GM12878 (cell line): ENCODE data around the gene SCN5A. TPM values are rescaled to one million over a fixed set of nuclear protein-coding genes. Genes with fewer than 3 reads are reported as not detected.

ENCODE experiments used
- ATAC-seq: fragments of 200-7000 bp; cut with Tn5 transposase; 3 replicates; pipeline ENCODE4 v1.9.1; 2020; ENCODE audit warnings: mild to moderate bottlenecking, moderate library complexity
- BruUV-seq: library from RNA; stranded (reverse); fragments of 400-500 nt; replicated peaks from 2 replicates; lab custom pipeline; 2021; lab: Mats Ljungman, UMichigan
- CTCF ChIA-PET: fragments of 300-600 bp; sonication (Branson Sonifier 250); formaldehyde crosslinking; extraction: SDS; loops from one replicate; lab custom pipeline; 2021; ENCODE audit warnings: inconsistent platforms; lab: Yijun Ruan, JAX
- POLR2A ChIA-PET: fragments of 350-600 bp; formaldehyde crosslinking; extraction: SDS; loops from one replicate; lab custom pipeline; 2021; ENCODE audit warnings: inconsistent platforms; lab: Charles Lee
- RAD21 ChIA-PET: fragments of 300-600 bp; sonication (Branson Sonifier 250); formaldehyde crosslinking; loops from one replicate; lab custom pipeline; 2023; ENCODE audit warnings: antibody characterized with exemption; ENCODE audit not compliant: unreplicated experiment; lab: Charles Lee
- SMC1A ChIA-PET: fragments of 300-600 bp; sonication (Branson Sonifier 250); formaldehyde crosslinking; loops from one replicate; lab custom pipeline; 2023; ENCODE audit not compliant: unreplicated experiment, uncharacterized antibody; lab: Charles Lee
- DNase-seq: peaks from one replicate; pipeline ENCODE4 v3.0.0-alpha.2; 2011; ENCODE audit warnings: low read depth, low spot score
- FAIRE-seq: peaks from 3 replicates; lab custom pipeline; 2011; peaks lifted over from hg19 to GRCh38; lab: Jason Lieb, UNC
- H2AFZ ChIP-seq: 2 replicates; pipeline ENCODE4 v1.6.0; 2011; ENCODE audit warnings: low read depth, low read length, control low read depth; ENCODE audit not compliant: control insufficient read depth
- H3K27ac ChIP-seq: 2 replicates; pipeline ENCODE4 v1.5.1; 2011; ENCODE audit warnings: control low read depth; ENCODE audit not compliant: control insufficient read depth, insufficient read depth
- H3K27me3 ChIP-seq, 2 experiments: replicated peaks in 1 of 2; 2 replicates each; pipeline versions ENCODE4 v1.6.0 to v1.6.1; 2011; ENCODE audit warnings: low read length in 1 of 2; ENCODE audit not compliant: control insufficient read depth in 2 of 2, insufficient read depth in 2 of 2
- H3K36me3 ChIP-seq, 2 experiments: 2 replicates each; pipeline ENCODE4 v1.5.1; 2011; ENCODE audit warnings: low read length in 1 of 2; ENCODE audit not compliant: control insufficient read depth in 2 of 2, insufficient read depth in 2 of 2
- H3K4me1 ChIP-seq: 2 replicates; pipeline ENCODE4 v1.6.1; 2011; ENCODE audit warnings: mild to moderate bottlenecking, low read length, moderate library complexity, mixed read lengths; ENCODE audit not compliant: control insufficient read depth, insufficient read depth
- H3K4me2 ChIP-seq: 2 replicates; pipeline ENCODE4 v1.6.0; 2011; ENCODE audit warnings: control low read depth; ENCODE audit not compliant: control insufficient read depth, insufficient read depth
- H3K4me3 ChIP-seq: fragments of 200-600 bp; sonication (generic); 2 replicates; pipeline ENCODE4 v1.5.1; 2016
- H3K79me2 ChIP-seq: 2 replicates; pipeline ENCODE4 v1.6.0; 2011; ENCODE audit warnings: low read length; ENCODE audit not compliant: control insufficient read depth, insufficient read depth
- H3K9ac ChIP-seq: 2 replicates; pipeline ENCODE4 v1.8.0; 2011; ENCODE audit warnings: low read length, control low read depth, mixed read lengths; ENCODE audit not compliant: control insufficient read depth, insufficient read depth
- H3K9me3 ChIP-seq: replicated peaks from 3 replicates; pipeline ENCODE4 v1.5.1; 2011; ENCODE audit warnings: mild to moderate bottlenecking, low read length; ENCODE audit not compliant: control insufficient read depth, insufficient read depth
- H4K20me1 ChIP-seq: 2 replicates; pipeline ENCODE4 v1.6.0; 2011; ENCODE audit not compliant: control insufficient read depth, insufficient read depth
- BMI1 ChIP-seq: fragments of 450-650 bp; IDR thresholded peaks from 2 replicates; pipeline ENCODE4 v1.6.1; 2016; ENCODE audit warnings: mild to moderate bottlenecking, moderate library complexity, borderline replicate concordance
- CTCF ChIP-seq, 3 experiments: IDR thresholded peaks in 2 of 3; conservative IDR thresholded peaks in 1 of 3; 2 replicates each; pipeline ENCODE4 v1.5.1; 2011; ENCODE audit warnings: low read depth in 3 of 3, low read length in 3 of 3, mild to moderate bottlenecking in 3 of 3, control low read depth in 2 of 3, moderate library complexity in 2 of 3, inconsistent platforms in 1 of 3, mixed read lengths in 1 of 3; ENCODE audit not compliant: control insufficient read depth in 2 of 3, insufficient read depth in 1 of 3; ENCODE audit errors: extremely low read depth in 1 of 3
- EZH2 ChIP-seq: IDR thresholded peaks from 2 replicates; pipeline ENCODE4 v1.6.1; 2012; ENCODE audit warnings: low read depth, mild to moderate bottlenecking, control low read depth, inconsistent platforms, low read length, borderline replicate concordance; ENCODE audit not compliant: control insufficient read depth
- MEF2B ChIP-seq: fragments of 450-650 bp; IDR thresholded peaks from 2 replicates; pipeline ENCODE4 v1.6.1; 2018; ENCODE audit warnings: mild to moderate bottlenecking, moderate library complexity; ENCODE audit not compliant: partially characterized antibody, poor library complexity, severe bottlenecking
- RAD21 ChIP-seq: IDR thresholded peaks from 2 replicates; pipeline ENCODE4 v1.6.1; 2011; ENCODE audit warnings: mild to moderate bottlenecking, low read depth, low read length, moderate library complexity; ENCODE audit not compliant: insufficient read depth
- SMC3 ChIP-seq: IDR thresholded peaks from 2 replicates; pipeline ENCODE4 v1.6.1; 2011; ENCODE audit warnings: low read length, improper control_type of control experiment, borderline replicate concordance
- ZNF274 ChIP-seq: IDR thresholded peaks from one replicate; pipeline ENCODE4 v1.8.0; 2011; ENCODE audit not compliant: insufficient read length, insufficient read depth
- WGBS: methylation state at CpG from one replicate; pipeline ENCODE4 v1.1.6; 2016; ENCODE audit warnings: low lambda C conversion rate; ENCODE audit not compliant: insufficient replicate concordance, insufficient coverage; ENCODE audit errors: missing lambda C conversion rate; 5-methylcytosine and 5-hydroxymethylcytosine counted together
- in situ Hi-C: fragments of 300-500 bp; cut with MboI; formaldehyde crosslinking; loops from 9 replicates; pipeline ENCODE4 v1.14.3; 2018; ENCODE audit warnings: mixed read lengths
- intact Hi-C: fragments of 100-400 bp; cut with micrococcal nuclease; formaldehyde crosslinking; loops from one replicate; pipeline ENCODE4 v1.14.2; 2022; ENCODE audit not compliant: unreplicated experiment
- polyA plus RNA-seq, 11 experiments: library from polyadenylated mRNA; depleted of rRNA in 4 of 11; unstranded in 6 of 11; stranded (reverse) in 5 of 11; fragments of >200 nt; fragmentation: Nextera tagmentation in 4 of 11; fragmentation: Illumina TruSeq in 1 of 11; extraction: Ambion mirVana in 4 of 11; extraction: Trizol in 1 of 11; gene quantifications; 1 replicate in 1 of 11; 2 replicates in 10 of 11; pipeline versions ENCODE4 v1.2.1 to v1.2.3, GENCODE V29; 2011 to 2016; ENCODE audit warnings: inconsistent platforms in 2 of 11, missing spikeins in 2 of 11, low read depth in 1 of 11
- total RNA-seq, 4 experiments: library from RNA; depleted of rRNA in 3 of 4; stranded (reverse); fragments of >200 nt in 3 of 4; fragmentation: Illumina TruSeq in 1 of 4; extraction: Trizol in 1 of 4; gene quantifications; 2 replicates each; pipeline versions ENCODE4 v1.2.1 to v1.2.3, GENCODE V29; 2013 to 2021

SCN5A gene
- total and polyA plus RNA-seq, 10 of the 15 experiments (the other 5 are each of a cell fraction or from before 2014, with no cell fraction given) = not detected

- SMC1A ChIA-PET = interaction anchor here (0.7 to 0.9 kb wide), 2 partner anchors 135 kb away, joined by 3 to 6 read pairs; no protein-coding TSS in a partner anchor
- H3K4me1 ChIP-seq = no peaks in the 10 kb centered on the region
- TF ChIP-seq RAD21 (peak; percentile 57), MEF2B (no peak), CTCF (IDR thresholded peaks at IDR 0.05 in 2 of 3, conservative IDR thresholded peaks at IDR 0.05 in 1 of 3; ENCODE audit: control insufficient read depth in 2 of 3, extremely low read depth in 1 of 3, insufficient read depth in 1 of 3, low read depth in 3 of 3, low read length in 3 of 3) (peak; percentile 45 to 59 (median 55); a peak in 5 of 6 replicates), EZH2 (no peak), SMC3 (peak; percentile 35; the same call in 1 of the 2 replicates), ZNF274 (no peak), BMI1 (no peak)
- BruUV-seq = no TSS peak
- DNase-seq (no peak), ATAC-seq (peak; percentile 73), FAIRE-seq (peak; percentile 79)
- no peak overlapping the region for H3K4me3 ChIP-seq
- intact Hi-C loops (loop anchor here (10.0 kb wide), 3 partner anchors 161 to 349 kb away; partner anchors contain the start of gene EXOG), in situ Hi-C loops (no loop called here)
- no peak overlapping the region for H3K27ac ChIP-seq
- no peaks in the 10 kb centered on the region for H3K36me3 ChIP-seq
- no peaks in the 10 kb centered on the region for H3K27me3 ChIP-seq
- RAD21 ChIA-PET = interaction anchor here (1.0 to 1.8 kb wide), 2 partner anchors 134 to 159 kb away, joined by 5 to 19 read pairs; partner anchors contain the start of gene EXOG
- H3K9ac ChIP-seq = no peak overlapping the region
- H3K4me2 ChIP-seq = no peak overlapping the region
- CTCF ChIA-PET = interaction anchor here (0.6 to 9.7 kb wide), 20 partner anchors 9 to 1543 kb away, joined by 3 to 66 read pairs (median 4); partner anchors contain the start of gene EXOG
- no peaks in the 10 kb centered on the region; the same call in 2 of the 3 replicates for H3K9me3 ChIP-seq
- H3K79me2 ChIP-seq = no peaks in the 10 kb centered on the region
- no peak overlapping the region for H2AFZ ChIP-seq
- 0 out of 2 replicates have a peak, but pooled peaks cover 2% of the 10 kb centered on the region for H4K20me1 ChIP-seq
- POLR2A ChIA-PET = no interaction called here
- 13% methylated on average over 7 of the region's 7 CpGs for WGBS
Observed at GRCh38 chr3:38655708-38656300, 6.3 kb upstream of the SCN5A start.
